Thyroid gland (tissue), 4 donors: ENCODE results near the gene ATXN3L. TPM values are rescaled to one million over a fixed set of nuclear protein-coding genes. Genes with fewer than 3 reads are reported as not detected.

ENCODE experiments used
- DNase-seq, 2 donors: peaks; one replicate each; pipeline ENCODE4 v3.0.0-alpha.2; 2019
- H3K27ac ChIP-seq, 3 donors: fragments of 200-600 bp; sonication (generic); 1 replicate in 2 of 3; 2 replicates in 1 of 3; pipeline ENCODE4 v1.5.1; 2016 to 2019; ENCODE audit warnings: mild to moderate bottlenecking in 1 of 3, moderate library complexity in 1 of 3
- H3K27me3 ChIP-seq: fragments of 200-600 bp; sonication (generic); one replicate; pipeline ENCODE4 v1.5.1; 2019
- H3K36me3 ChIP-seq, 2 donors: fragments of 200-600 bp; sonication (generic); one replicate each; pipeline ENCODE4 v1.5.1; 2016 to 2019
- H3K4me1 ChIP-seq, 2 donors: fragments of 200-600 bp; sonication (generic); one replicate each; pipeline ENCODE4 v1.5.1; 2017 to 2019
- H3K4me3 ChIP-seq, 3 donors: fragments of 200-600 bp; sonication (generic); replicated peaks in 1 of 3; 1 replicate in 2 of 3; 2 replicates in 1 of 3; pipeline ENCODE4 v1.5.1; 2016; ENCODE audit warnings: mild to moderate bottlenecking in 1 of 3
- H3K9me3 ChIP-seq: fragments of 200-600 bp; sonication (generic); one replicate; pipeline ENCODE4 v1.5.1; 2017
- POLR2A ChIP-seq, 2 donors: fragments of 450-650 bp; IDR thresholded peaks; one replicate each; pipeline ENCODE4 v1.6.1; 2017; ENCODE audit warnings: antibody characterized with exemption in 2 of 2, mild to moderate bottlenecking in 2 of 2, moderate library complexity in 1 of 2
- WGBS, 2 donors: methylation state at CpG; one replicate each; pipeline ENCODE4 v1.1.5; 2017; 5-methylcytosine and 5-hydroxymethylcytosine counted together
- intact Hi-C: fragments of 100-400 bp; cut with DNase I; formaldehyde crosslinking; loops from one replicate; pipeline ENCODE4 v1.15.1; 2023
- total RNA-seq, 4 donors: library from RNA; depleted of rRNA; stranded (reverse); fragments of >200 nt; gene quantifications; one replicate each; pipeline ENCODE4 v1.2.3, GENCODE V29; 2016
- TF ChIP-seq, protein P1 (sequence below), 6 experiments: fragments of 200-600 bp in 3 of 6; fragments of 450-650 bp in 3 of 6; sonication (generic) in 3 of 6; IDR thresholded peaks; one replicate each; pipeline ENCODE4 v1.5.1; 2016 to 2019; ENCODE audit warnings: antibody characterized with exemption in 6 of 6, mild to moderate bottlenecking in 2 of 6, inconsistent platforms in 1 of 6, moderate library complexity in 1 of 6

The ATXN3L gene
- total RNA-seq, 4 donors from 2014 or later, result not detected

DNA sequence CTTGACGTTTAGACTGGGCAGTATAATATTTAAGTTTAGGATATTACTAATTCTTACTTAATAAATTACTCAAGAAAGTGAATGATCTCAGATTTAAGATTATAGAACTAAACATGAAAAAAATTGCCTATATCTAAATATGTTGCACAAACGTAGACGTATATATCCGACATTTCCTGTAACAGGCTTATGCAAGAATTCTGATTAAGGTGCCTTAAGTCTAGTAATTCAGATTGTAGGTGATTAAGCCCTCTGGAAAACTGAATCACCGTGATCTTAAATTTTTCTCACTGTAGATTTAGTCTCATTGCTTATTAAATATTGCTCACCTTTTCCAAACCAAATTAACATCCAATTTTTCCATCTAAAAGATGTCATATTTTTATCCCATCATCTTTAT, 24.0 kb downstream of the ATXN3L start:
- DNase-seq, result no peak
- Histone ChIP-seq H3K9me3 (no peaks in the 10 kb centered on the region), H3K36me3 (no peaks in the 10 kb centered on the region), H3K4me3 (no peak overlapping the region), H3K27me3 (no peaks in the 10 kb centered on the region), H3K4me1 (no peaks in the 10 kb centered on the region), H3K27ac (no peak overlapping the region)
- no peak for TF ChIP-seq POLR2A (IDR thresholded peaks at IDR 0.05)
- TF ChIP-seq, protein P1, sequence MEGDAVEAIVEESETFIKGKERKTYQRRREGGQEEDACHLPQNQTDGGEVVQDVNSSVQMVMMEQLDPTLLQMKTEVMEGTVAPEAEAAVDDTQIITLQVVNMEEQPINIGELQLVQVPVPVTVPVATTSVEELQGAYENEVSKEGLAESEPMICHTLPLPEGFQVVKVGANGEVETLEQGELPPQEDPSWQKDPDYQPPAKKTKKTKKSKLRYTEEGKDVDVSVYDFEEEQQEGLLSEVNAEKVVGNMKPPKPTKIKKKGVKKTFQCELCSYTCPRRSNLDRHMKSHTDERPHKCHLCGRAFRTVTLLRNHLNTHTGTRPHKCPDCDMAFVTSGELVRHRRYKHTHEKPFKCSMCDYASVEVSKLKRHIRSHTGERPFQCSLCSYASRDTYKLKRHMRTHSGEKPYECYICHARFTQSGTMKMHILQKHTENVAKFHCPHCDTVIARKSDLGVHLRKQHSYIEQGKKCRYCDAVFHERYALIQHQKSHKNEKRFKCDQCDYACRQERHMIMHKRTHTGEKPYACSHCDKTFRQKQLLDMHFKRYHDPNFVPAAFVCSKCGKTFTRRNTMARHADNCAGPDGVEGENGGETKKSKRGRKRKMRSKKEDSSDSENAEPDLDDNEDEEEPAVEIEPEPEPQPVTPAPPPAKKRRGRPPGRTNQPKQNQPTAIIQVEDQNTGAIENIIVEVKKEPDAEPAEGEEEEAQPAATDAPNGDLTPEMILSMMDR (IDR thresholded peaks at IDR 0.05), result no peak
- intact Hi-C loops, result no loop called here
- WGBS, 2 donors, result 90 to 92% methylated on average over 5 of the region's 5 CpGs

DNA sequence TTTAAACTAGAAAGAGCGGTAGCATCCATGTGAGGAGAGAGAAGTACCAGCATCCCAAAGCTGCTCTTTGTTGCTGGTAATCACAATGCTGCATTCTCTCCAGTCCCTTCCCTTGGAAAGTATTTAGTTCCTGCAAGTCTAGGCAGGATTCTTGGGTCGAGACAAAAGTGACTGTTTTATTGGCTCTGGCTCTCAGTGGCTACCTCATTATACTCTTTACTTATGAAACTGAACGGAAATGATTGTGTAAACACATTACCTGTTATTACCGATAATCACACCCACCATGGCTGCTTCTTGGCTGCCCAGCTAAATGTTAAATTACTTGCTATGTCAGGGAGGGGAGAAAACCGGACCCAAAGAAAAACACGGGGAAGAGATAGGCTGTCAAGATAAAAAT, 26.2 kb downstream of the ATXN3L start:
- no peak overlapping the region for H3K4me3 ChIP-seq
- no peaks in the 10 kb centered on the region for H3K36me3 ChIP-seq
- no peak for DNase-seq
- intact Hi-C loops, result no loop called here
- H3K27me3 ChIP-seq, result no peaks in the 10 kb centered on the region
- H3K27ac ChIP-seq, result no peak overlapping the region
- TF ChIP-seq, protein P1 (IDR thresholded peaks at IDR 0.05), result no peak
- TF ChIP-seq POLR2A (IDR thresholded peaks at IDR 0.05), result no peak
- H3K9me3 ChIP-seq, result no peaks in the 10 kb centered on the region
- WGBS, 2 donors, result 59 to 62% methylated on average over 6 of the region's 6 CpGs
- H3K4me1 ChIP-seq, result no peaks in the 10 kb centered on the region

DNA sequence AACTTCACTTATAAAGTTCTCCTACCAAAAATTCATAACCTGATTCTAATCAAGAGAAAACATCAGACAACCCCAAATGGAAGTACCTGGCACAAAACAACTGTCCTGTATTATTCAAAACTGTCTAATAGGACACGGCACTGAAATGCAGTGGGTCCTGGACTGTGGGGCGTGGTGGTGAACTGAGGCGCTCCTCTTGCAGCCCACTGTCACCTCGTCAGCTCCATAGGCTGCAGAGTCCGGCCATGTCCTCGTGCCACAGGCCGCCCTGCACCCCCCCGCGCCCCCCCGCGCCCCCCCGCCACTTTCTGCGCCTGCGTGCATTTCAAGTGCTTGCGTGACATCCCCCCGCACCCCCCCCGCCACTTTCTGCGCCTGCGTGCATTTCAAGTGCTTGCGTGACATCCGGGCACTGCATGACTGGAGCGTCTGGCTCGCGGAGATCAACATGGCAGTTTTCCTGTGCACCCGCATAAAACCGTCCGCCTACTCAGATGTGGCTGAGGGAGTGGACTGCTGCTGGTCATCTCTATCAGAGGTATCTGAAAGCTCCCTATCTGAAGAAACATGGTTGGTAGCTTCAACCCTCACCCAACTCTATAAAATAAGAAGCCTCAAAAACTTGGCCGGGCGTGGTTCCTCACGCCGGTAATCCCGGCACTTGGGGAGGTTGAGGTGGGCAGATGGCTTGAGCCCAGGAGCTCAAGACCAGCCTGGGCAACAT, 28.8 kb downstream of the ATXN3L start:
- Histone ChIP-seq H3K9me3 (no peaks in the 10 kb centered on the region), H3K27ac (no peak overlapping the region), H3K36me3 (no peaks in the 10 kb centered on the region), H3K4me3 (no peak overlapping the region), H3K4me1 (no peaks in the 10 kb centered on the region), H3K27me3 (no peaks in the 10 kb centered on the region)
- intact Hi-C loops, result no loop called here
- no peak for DNase-seq
- no peak for TF ChIP-seq POLR2A (IDR thresholded peaks at IDR 0.05)
- TF ChIP-seq, protein P1 (IDR thresholded peaks at IDR 0.05), result no peak
- 91 to 100% methylated on average over 8 to 13 of the region's 32 CpGs for WGBS, 2 donors

DNA sequence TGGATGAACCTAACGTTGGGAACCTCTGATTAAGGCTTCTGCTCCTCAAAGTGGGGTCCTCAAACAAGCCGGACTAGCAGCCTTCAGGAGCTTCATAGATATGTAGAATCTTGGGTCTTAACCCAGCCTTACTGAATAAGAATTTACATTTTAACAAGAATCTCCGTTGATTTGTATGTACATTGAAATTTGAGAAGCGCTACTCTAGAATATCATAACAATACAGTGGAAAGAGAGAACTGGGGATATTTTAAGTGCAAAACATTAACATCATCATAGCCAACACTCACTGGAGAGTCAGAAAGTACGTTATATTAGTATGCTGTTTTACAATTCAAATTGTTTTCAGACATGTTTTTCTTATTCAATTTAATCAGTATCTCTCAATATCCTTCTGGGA, 31.2 kb downstream of the ATXN3L start:
- Histone ChIP-seq H3K4me1 (no peaks in the 10 kb centered on the region), H3K27me3 (no peaks in the 10 kb centered on the region), H3K36me3 (no peaks in the 10 kb centered on the region), H3K9me3 (no peaks in the 10 kb centered on the region), H3K4me3 (no peak overlapping the region), H3K27ac (no peak overlapping the region)
- intact Hi-C loops, result no loop called here
- WGBS, 2 donors, result 89 to 92% methylated on average over 5 of the region's 5 CpGs
- TF ChIP-seq POLR2A (IDR thresholded peaks at IDR 0.05), result no peak
- TF ChIP-seq, protein P1 (IDR thresholded peaks at IDR 0.05), result no peak
- DNase-seq, result no peak

DNA sequence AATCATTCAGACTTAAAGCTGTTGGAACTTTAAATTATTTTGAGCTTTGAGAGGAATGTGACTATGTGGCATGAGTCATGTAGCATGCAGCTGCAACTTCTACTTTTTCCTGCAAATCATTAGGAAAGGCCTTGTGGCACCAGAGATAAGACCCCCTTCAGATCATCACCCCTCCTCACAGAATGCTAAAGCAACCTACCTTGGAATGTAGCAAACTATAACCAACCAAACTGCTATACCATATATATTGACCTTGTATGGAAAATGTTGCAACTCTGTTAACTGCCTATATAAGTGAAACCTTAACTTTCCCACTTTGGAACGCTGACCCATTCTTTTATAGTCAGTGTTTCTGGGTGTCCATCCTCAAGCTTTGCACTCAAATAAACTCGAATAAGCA, 32.0 kb downstream of the ATXN3L start:
- H3K27me3 ChIP-seq, result no peaks in the 10 kb centered on the region
- no peak overlapping the region for H3K27ac ChIP-seq
- no peak for DNase-seq
- H3K9me3 ChIP-seq, result no peaks in the 10 kb centered on the region
- TF ChIP-seq, protein P1 (IDR thresholded peaks at IDR 0.05), result no peak
- no peak for TF ChIP-seq POLR2A (IDR thresholded peaks at IDR 0.05)
- H3K4me1 ChIP-seq, result no peaks in the 10 kb centered on the region
- WGBS, 2 donors, result 89 to 90% methylated on average over 2 of the region's 2 CpGs
- intact Hi-C loops, result no loop called here
- H3K36me3 ChIP-seq, result no peaks in the 10 kb centered on the region
- no peak overlapping the region for H3K4me3 ChIP-seq
